HUDEP-2 (cell line): Measurements from ENCODE around the gene PPP2R5C.
A peak's percentile ranks its signal among the peaks of the same experiment; 100 is the strongest.

ENCODE experiments used
- DNase-seq, 76 experiments: peaks; one replicate each; lab custom pipeline; 2025; ENCODE audit not compliant: unreplicated experiment in 76 of 76; lab: John Stamatoyannopoulos, UW

PPP2R5C gene

GRCh38 chr14:101834397-101834796 lies 72.9 kb downstream of the PPP2R5C start:
- no peak for DNase-seq

GRCh38 chr14:101834800-101835547 lies 73.5 kb downstream of the PPP2R5C start:
- no peak for DNase-seq

- DNase-seq, result no peak
These were observed 74.1 kb downstream of the PPP2R5C start for GRCh38 chr14:101835566-101835965.

GRCh38 chr14:101836135-101836534 lies 74.6 kb downstream of the PPP2R5C start:
- DNase-seq, result no peak

GRCh38 chr14:101838476-101838875 lies 77.0 kb downstream of the PPP2R5C start:
- peak in 63 of 76 experiments; percentile 8 to 68 (median 41) for DNase-seq

GRCh38 chr14:101839236-101839635 lies 77.7 kb downstream of the PPP2R5C start:
- DNase-seq, result no peak

- DNase-seq, result no peak
These were observed 78.2 kb downstream of the PPP2R5C start for GRCh38 chr14:101839661-101840060.

- DNase-seq, result no peak
These were observed 79.3 kb downstream of the PPP2R5C start for GRCh38 chr14:101840649-101841369.

- no peak for DNase-seq
These were observed 81.5 kb downstream of the PPP2R5C start for GRCh38 chr14:101843038-101843437.

- DNase-seq, result peak in 8 of 76 experiments; percentile 6 to 19 (median 14)
These were observed 82.2 kb downstream of the PPP2R5C start for GRCh38 chr14:101843665-101844064.

GRCh38 chr14:101844219-101844618 lies 82.7 kb downstream of the PPP2R5C start:
- no peak for DNase-seq

- no peak for DNase-seq
These were observed 83.2 kb downstream of the PPP2R5C start for GRCh38 chr14:101844751-101845150.

GRCh38 chr14:101845496-101845895 lies 84.0 kb downstream of the PPP2R5C start:
- no peak for DNase-seq

- no peak for DNase-seq
These were observed 84.4 kb downstream of the PPP2R5C start for GRCh38 chr14:101845896-101846295.

- peak in 67 of 76 experiments; percentile 14 to 79 (median 54) for DNase-seq
These were observed 87.6 kb downstream of the PPP2R5C start for GRCh38 chr14:101849125-101849524.

- no peak for DNase-seq
These were observed 88.1 kb downstream of the PPP2R5C start for GRCh38 chr14:101849640-101850039.

GRCh38 chr14:101851183-101851582 lies 89.7 kb downstream of the PPP2R5C start:
- DNase-seq, result no peak

- DNase-seq, result no peak
These were observed 90.4 kb downstream of the PPP2R5C start for GRCh38 chr14:101851736-101852405.

- DNase-seq, result no peak
These were observed 91.3 kb downstream of the PPP2R5C start for GRCh38 chr14:101852785-101853184.

GRCh38 chr14:101853455-101854018 lies 92.0 kb downstream of the PPP2R5C start:
- DNase-seq, result no peak

- DNase-seq, result no peak
These were observed 92.9 kb downstream of the PPP2R5C start for GRCh38 chr14:101854366-101854765.
